Muscle layer of duodenum (tissue), 2 donors: ENCODE results near the gene ADO.
"Not testable (repeated sequence)": the region's sequence is repeated elsewhere in the genome, so short reads cannot be mapped to it uniquely, and the experiment has no call there.

Experiments used
- H3K27ac ChIP-seq: one replicate; pipeline ENCODE4 v1.7.0; 2013; ENCODE audit warnings: mild to moderate bottlenecking, low read length
- H3K27me3 ChIP-seq: one replicate; pipeline ENCODE4 v1.7.0; 2013; ENCODE audit warnings: low read depth, mild to moderate bottlenecking, control low read depth, low read length
- H3K36me3 ChIP-seq, 2 donors: one replicate each; pipeline ENCODE4 v1.7.0; 2013; ENCODE audit warnings: low read length in 2 of 2, control low read depth in 1 of 2, mild to moderate bottlenecking in 1 of 2; ENCODE audit not compliant: insufficient read depth in 2 of 2, control insufficient read depth in 1 of 2
- H3K4me1 ChIP-seq, 2 donors: one replicate each; pipeline ENCODE4 v1.7.0; 2013; ENCODE audit warnings: low read length in 2 of 2, mild to moderate bottlenecking in 2 of 2, control low read depth in 1 of 2, moderate library complexity in 1 of 2; ENCODE audit not compliant: insufficient read depth in 2 of 2, control insufficient read depth in 1 of 2
- H3K4me3 ChIP-seq, 2 donors: one replicate each; pipeline ENCODE4 v1.7.0; 2013; ENCODE audit warnings: low read length in 2 of 2, low read depth in 1 of 2, mild to moderate bottlenecking in 1 of 2
- H3K9me3 ChIP-seq, 2 donors: one replicate each; pipeline ENCODE4 v1.7.0; 2013; ENCODE audit warnings: low read length in 2 of 2, control low read depth in 1 of 2, mild to moderate bottlenecking in 1 of 2; ENCODE audit not compliant: control insufficient read depth in 1 of 2
- donor health status: healthy.

The ADO gene

GRCh38 chr10:62769574-62770242 is 34.8 kb upstream of the ADO start:
- Histone ChIP-seq H3K36me3 (no peaks in the 10 kb centered on the region), H3K4me3 (no peak overlapping the region), H3K9me3 (no peaks in the 10 kb centered on the region), H3K27ac (no peak overlapping the region), H3K4me1 (peaks cover 0 to 7% of the 10 kb centered on the region in 2 donors), H3K27me3 (no peaks in the 10 kb centered on the region)

- Histone ChIP-seq H3K4me1 (peaks cover 0 to 7% of the 10 kb centered on the region in 2 donors), H3K27ac (no peak overlapping the region), H3K9me3 (no peaks in the 10 kb centered on the region), H3K4me3 (no peak overlapping the region), H3K36me3 (no peaks in the 10 kb centered on the region), H3K27me3 (no peaks in the 10 kb centered on the region)
Observed at GRCh38 chr10:62772186-62772974, 32.1 kb upstream of the ADO start.

- Histone ChIP-seq H3K36me3 (no peaks in the 10 kb centered on the region), H3K9me3 (no peaks in the 10 kb centered on the region), H3K4me3 (no peak overlapping the region), H3K4me1 (no peaks in the 10 kb centered on the region), H3K27ac (no peak overlapping the region), H3K27me3 (no peaks in the 10 kb centered on the region)
Observed at GRCh38 chr10:62778125-62778524, 26.4 kb upstream of the ADO start.

GRCh38 chr10:62779487-62780248 is 24.9 kb upstream of the ADO start:
- no peaks in the 10 kb centered on the region for H3K4me1 ChIP-seq
- no peaks in the 10 kb centered on the region for H3K9me3 ChIP-seq
- no peaks in the 10 kb centered on the region for H3K27me3 ChIP-seq
- no peak overlapping the region for H3K4me3 ChIP-seq
- no peaks in the 10 kb centered on the region for H3K36me3 ChIP-seq
- H3K27ac ChIP-seq, result no peak overlapping the region

GRCh38 chr10:62784537-62784936 is 20.0 kb upstream of the ADO start:
- H3K27me3 ChIP-seq, H3K27ac ChIP-seq, H3K9me3 ChIP-seq, H3K4me3 ChIP-seq, H3K36me3 ChIP-seq, H3K4me1 ChIP-seq: not testable (repeated sequence)

GRCh38 chr10:62788285-62788684 is 16.2 kb upstream of the ADO start:
- not testable (repeated sequence) for H3K4me3 ChIP-seq, H3K36me3 ChIP-seq, H3K27me3 ChIP-seq, H3K9me3 ChIP-seq, H3K27ac ChIP-seq
- peaks cover 0 to 12% of the 10 kb centered on the region in 2 donors for H3K4me1 ChIP-seq

- H3K27me3 ChIP-seq, result no peaks in the 10 kb centered on the region
- no peak overlapping the region for H3K27ac ChIP-seq
- H3K36me3 ChIP-seq, result no peaks in the 10 kb centered on the region
- H3K4me3 ChIP-seq, result no peak overlapping the region
- no peaks in the 10 kb centered on the region for H3K9me3 ChIP-seq
- peaks cover 0 to 12% of the 10 kb centered on the region in 2 donors for H3K4me1 ChIP-seq
Observed at GRCh38 chr10:62788861-62789467, 15.6 kb upstream of the ADO start.

- peaks cover 0 to 12% of the 10 kb centered on the region in 2 donors for H3K4me1 ChIP-seq
- no peak overlapping the region for H3K4me3 ChIP-seq
- no peak overlapping the region for H3K27ac ChIP-seq
- no peaks in the 10 kb centered on the region for H3K9me3 ChIP-seq
- no peaks in the 10 kb centered on the region for H3K27me3 ChIP-seq
- H3K36me3 ChIP-seq, result no peaks in the 10 kb centered on the region
Observed at GRCh38 chr10:62790019-62790555, 14.4 kb upstream of the ADO start.

- H3K9me3 ChIP-seq, result no peaks in the 10 kb centered on the region
- peaks cover 0 to 14% of the 10 kb centered on the region in 2 donors for H3K4me1 ChIP-seq
- H3K27ac ChIP-seq, result no peak overlapping the region
- no peak overlapping the region for H3K4me3 ChIP-seq
- H3K36me3 ChIP-seq, result no peaks in the 10 kb centered on the region
- H3K27me3 ChIP-seq, result no peaks in the 10 kb centered on the region
Observed at GRCh38 chr10:62790571-62790970, 13.9 kb upstream of the ADO start.

- Histone ChIP-seq H3K4me3 (no peak overlapping the region), H3K9me3 (no peaks in the 10 kb centered on the region), H3K36me3 (no peaks in the 10 kb centered on the region), H3K27me3 (no peaks in the 10 kb centered on the region), H3K27ac (no peak overlapping the region), H3K4me1 (peaks cover 0 to 17% of the 10 kb centered on the region in 2 donors)
Observed at GRCh38 chr10:62792261-62792660, 12.3 kb upstream of the ADO start.

- Histone ChIP-seq H3K9me3 (no peaks in the 10 kb centered on the region), H3K4me3 (no peak overlapping the region), H3K27ac (no peak overlapping the region), H3K4me1 (peaks cover 0 to 12% of the 10 kb centered on the region in 2 donors), H3K27me3 (no peaks in the 10 kb centered on the region), H3K36me3 (no peaks in the 10 kb centered on the region)
Observed at GRCh38 chr10:62794306-62794705, 10.2 kb upstream of the ADO start.
